Tibial nerve (tissue), 4 donors: ENCODE data around the gene CASQ2. TPM values are rescaled to one million over a fixed set of nuclear protein-coding genes. Genes with fewer than 3 reads are reported as not detected.

Experiments used
- DNase-seq, 2 donors: peaks; one replicate each; pipeline ENCODE4 v3.0.0-alpha.2; 2019; ENCODE audit warnings: low spot score in 2 of 2
- H3K27ac ChIP-seq, 4 donors: fragments of 200-600 bp; sonication (generic) in 3 of 4; one replicate each; pipeline ENCODE4 v1.5.1; 2017 to 2019; ENCODE audit warnings: mild to moderate bottlenecking in 1 of 4
- H3K27me3 ChIP-seq, 2 donors: fragments of 200-600 bp; sonication (generic) in 1 of 2; one replicate each; pipeline versions ENCODE4 v1.5.1 to v1.6.0; 2017 to 2019
- H3K36me3 ChIP-seq, 3 donors: fragments of 200-600 bp; sonication (generic); one replicate each; pipeline ENCODE4 v1.5.1; 2018 to 2019
- H3K4me1 ChIP-seq, 4 donors: fragments of 200-600 bp; sonication (generic) in 3 of 4; one replicate each; pipeline ENCODE4 v1.5.1; 2017 to 2019
- H3K4me3 ChIP-seq, 4 donors: fragments of 200-600 bp; sonication (generic) in 3 of 4; one replicate each; pipeline ENCODE4 v1.5.1; 2017 to 2019; ENCODE audit warnings: mild to moderate bottlenecking in 1 of 4, moderate library complexity in 1 of 4
- H3K9me3 ChIP-seq, 4 donors: fragments of 200-600 bp; sonication (generic) in 3 of 4; one replicate each; pipeline ENCODE4 v1.5.1; 2017 to 2019
- EP300 ChIP-seq, 2 donors: sonication (generic); formaldehyde crosslinking; IDR thresholded peaks; one replicate each; pipeline ENCODE4 v1.6.1; 2017; ENCODE audit warnings: antibody characterized with exemption in 2 of 2, mild to moderate bottlenecking in 1 of 2
- POLR2A ChIP-seq, 2 donors: fragments of 450-650 bp; IDR thresholded peaks; one replicate each; pipeline ENCODE4 v1.6.1; 2017; ENCODE audit warnings: antibody characterized with exemption in 2 of 2, mild to moderate bottlenecking in 2 of 2, moderate library complexity in 2 of 2
- WGBS, 2 donors: methylation state at CpG; one replicate each; pipeline ENCODE4 v1.1.5; 2018; 5-methylcytosine and 5-hydroxymethylcytosine counted together
- total RNA-seq, 4 donors: library from RNA; depleted of rRNA; stranded (reverse); fragments of >200 nt; gene quantifications; one replicate each; pipeline ENCODE4 v1.1.0, GENCODE V29; 2016
- TF ChIP-seq, protein P1 (sequence below), 5 experiments: fragments of 200-600 bp in 3 of 5; fragments of 450-650 bp in 2 of 5; sonication (generic) in 3 of 5; IDR thresholded peaks; one replicate each; pipeline ENCODE4 v1.5.1; 2016 to 2019; ENCODE audit warnings: antibody characterized with exemption in 5 of 5, mild to moderate bottlenecking in 3 of 5, moderate library complexity in 2 of 5

CASQ2 gene
- total RNA-seq, 4 donors from 2014 or later: 3.6 to 7.3 (median 5.8) TPM

DNA sequence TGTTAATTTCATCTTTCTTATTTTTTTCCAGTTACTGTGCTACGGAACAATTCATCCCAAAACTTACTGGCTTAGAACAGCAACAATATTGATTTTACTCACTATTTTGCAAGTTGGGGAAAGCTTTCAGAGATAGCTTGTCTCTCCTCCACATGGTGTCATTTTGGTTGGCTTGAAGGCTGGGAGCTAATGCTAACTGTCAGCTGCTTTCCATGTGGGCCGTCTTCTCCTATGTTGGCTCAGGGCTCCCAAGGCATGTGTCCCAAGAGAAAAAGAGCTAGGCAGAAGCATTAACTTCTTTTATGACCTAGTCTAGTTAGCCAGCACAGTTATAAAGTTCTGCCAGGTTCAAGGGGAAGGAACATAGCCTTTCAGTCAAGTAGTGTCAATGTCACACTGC is 33.9 kb upstream of the CASQ2 start:
- Histone ChIP-seq H3K9me3 (no peaks in the 10 kb centered on the region), H3K36me3 (no peaks in the 10 kb centered on the region), H3K4me1 (no peaks in the 10 kb centered on the region), H3K27me3 (no peaks in the 10 kb centered on the region), H3K4me3 (no peak overlapping the region), H3K27ac (no peak overlapping the region)
- TF ChIP-seq EP300 (IDR thresholded peaks at IDR 0.05) (no peak), POLR2A (IDR thresholded peaks at IDR 0.05) (no peak)
- 71% methylated on average over 2 of the region's 2 CpGs for WGBS, 2 donors
- no peak for DNase-seq

DNA sequence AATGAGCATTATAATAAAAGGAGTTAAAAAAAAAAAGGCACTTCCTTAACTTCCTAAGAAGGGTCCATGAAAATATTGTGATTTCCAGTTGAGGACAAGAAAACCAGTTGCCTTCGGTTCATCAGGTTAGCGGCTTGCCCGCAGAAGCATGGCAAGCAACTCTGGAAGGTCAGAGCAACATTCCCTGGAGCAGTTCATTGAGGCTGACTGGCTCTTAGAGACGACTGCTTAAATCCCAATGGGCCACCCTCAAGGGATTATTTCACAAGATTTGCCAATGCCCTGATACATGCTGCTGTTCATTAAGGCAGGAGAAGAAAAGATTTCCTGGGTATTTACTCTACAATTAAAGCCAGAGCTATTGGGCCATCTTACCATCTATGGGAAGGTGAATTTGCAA is 29.0 kb upstream of the CASQ2 start:
- Histone ChIP-seq H3K27me3 (peaks cover 0 to 6% of the 10 kb centered on the region in 2 donors), H3K27ac (no peak overlapping the region), H3K4me1 (no peaks in the 10 kb centered on the region), H3K36me3 (no peaks in the 10 kb centered on the region), H3K4me3 (no peak overlapping the region), H3K9me3 (no peaks in the 10 kb centered on the region)
- WGBS, 2 donors: 85% methylated on average over 4 of the region's 4 CpGs
- no peak for DNase-seq
- TF ChIP-seq EP300 (IDR thresholded peaks at IDR 0.05) (no peak), POLR2A (IDR thresholded peaks at IDR 0.05) (no peak)
- TF ChIP-seq, protein P1, sequence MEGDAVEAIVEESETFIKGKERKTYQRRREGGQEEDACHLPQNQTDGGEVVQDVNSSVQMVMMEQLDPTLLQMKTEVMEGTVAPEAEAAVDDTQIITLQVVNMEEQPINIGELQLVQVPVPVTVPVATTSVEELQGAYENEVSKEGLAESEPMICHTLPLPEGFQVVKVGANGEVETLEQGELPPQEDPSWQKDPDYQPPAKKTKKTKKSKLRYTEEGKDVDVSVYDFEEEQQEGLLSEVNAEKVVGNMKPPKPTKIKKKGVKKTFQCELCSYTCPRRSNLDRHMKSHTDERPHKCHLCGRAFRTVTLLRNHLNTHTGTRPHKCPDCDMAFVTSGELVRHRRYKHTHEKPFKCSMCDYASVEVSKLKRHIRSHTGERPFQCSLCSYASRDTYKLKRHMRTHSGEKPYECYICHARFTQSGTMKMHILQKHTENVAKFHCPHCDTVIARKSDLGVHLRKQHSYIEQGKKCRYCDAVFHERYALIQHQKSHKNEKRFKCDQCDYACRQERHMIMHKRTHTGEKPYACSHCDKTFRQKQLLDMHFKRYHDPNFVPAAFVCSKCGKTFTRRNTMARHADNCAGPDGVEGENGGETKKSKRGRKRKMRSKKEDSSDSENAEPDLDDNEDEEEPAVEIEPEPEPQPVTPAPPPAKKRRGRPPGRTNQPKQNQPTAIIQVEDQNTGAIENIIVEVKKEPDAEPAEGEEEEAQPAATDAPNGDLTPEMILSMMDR (IDR thresholded peaks at IDR 0.05): no peak

DNA sequence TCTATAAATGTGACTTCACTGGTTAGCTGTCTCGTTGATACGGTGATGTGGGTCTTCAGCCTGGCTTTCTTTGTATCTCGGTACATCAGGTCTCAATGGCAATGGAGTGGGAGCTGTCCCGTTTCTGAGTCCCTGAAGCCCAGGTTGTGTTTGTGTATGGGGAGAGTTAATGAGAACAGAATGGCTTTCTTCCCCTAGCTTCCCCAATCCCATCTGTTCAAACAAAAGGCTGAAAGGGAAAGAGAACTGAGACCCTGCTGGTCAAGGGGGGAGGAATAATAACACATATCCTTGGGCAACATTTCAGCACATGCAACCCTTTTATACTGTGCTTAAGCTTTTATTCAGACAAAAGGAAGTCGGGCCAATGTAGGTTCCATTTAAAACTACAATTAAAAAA is 28.4 kb upstream of the CASQ2 start:
- H3K36me3 ChIP-seq: no peaks in the 10 kb centered on the region
- no peaks in the 10 kb centered on the region for H3K4me1 ChIP-seq
- DNase-seq: no peak
- peaks cover 0 to 6% of the 10 kb centered on the region in 2 donors for H3K27me3 ChIP-seq
- H3K27ac ChIP-seq: no peak overlapping the region
- TF ChIP-seq EP300 (IDR thresholded peaks at IDR 0.05): no peak
- TF ChIP-seq POLR2A (IDR thresholded peaks at IDR 0.05): no peak
- TF ChIP-seq, protein P1 (IDR thresholded peaks at IDR 0.05): no peak
- WGBS, 2 donors: 56 to 60% methylated on average over 5 of the region's 5 CpGs
- no peaks in the 10 kb centered on the region for H3K9me3 ChIP-seq
- H3K4me3 ChIP-seq: no peak overlapping the region

DNA sequence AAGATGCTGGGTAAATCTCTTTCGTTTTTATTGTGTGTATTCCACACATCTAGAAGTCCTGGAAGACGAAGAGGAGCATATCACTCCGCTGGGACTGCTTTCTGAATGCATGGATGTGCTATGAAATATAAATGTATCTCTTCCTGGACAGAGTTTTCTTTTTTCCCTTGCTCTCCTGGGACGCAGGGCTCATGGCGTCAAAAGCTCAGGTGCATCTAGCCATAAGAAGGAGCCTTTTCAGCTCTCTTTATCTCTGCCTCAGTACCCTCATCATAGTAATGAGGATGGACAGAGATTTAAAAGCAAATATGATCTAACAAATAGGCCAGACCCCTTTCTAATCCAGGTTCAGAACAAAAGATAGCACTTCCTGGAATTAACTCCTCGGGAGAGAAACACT is 27.5 kb upstream of the CASQ2 start:
- Histone ChIP-seq H3K36me3 (no peaks in the 10 kb centered on the region), H3K4me1 (no peaks in the 10 kb centered on the region), H3K27ac (no peak overlapping the region), H3K4me3 (no peak overlapping the region), H3K9me3 (no peaks in the 10 kb centered on the region), H3K27me3 (peaks cover 0 to 6% of the 10 kb centered on the region in 2 donors)
- WGBS, 2 donors: 71 to 82% methylated on average over 6 of the region's 6 CpGs
- DNase-seq: no peak
- TF ChIP-seq EP300 (IDR thresholded peaks at IDR 0.05) (no peak), POLR2A (IDR thresholded peaks at IDR 0.05) (no peak)
- TF ChIP-seq, protein P1 (IDR thresholded peaks at IDR 0.05): no peak

DNA sequence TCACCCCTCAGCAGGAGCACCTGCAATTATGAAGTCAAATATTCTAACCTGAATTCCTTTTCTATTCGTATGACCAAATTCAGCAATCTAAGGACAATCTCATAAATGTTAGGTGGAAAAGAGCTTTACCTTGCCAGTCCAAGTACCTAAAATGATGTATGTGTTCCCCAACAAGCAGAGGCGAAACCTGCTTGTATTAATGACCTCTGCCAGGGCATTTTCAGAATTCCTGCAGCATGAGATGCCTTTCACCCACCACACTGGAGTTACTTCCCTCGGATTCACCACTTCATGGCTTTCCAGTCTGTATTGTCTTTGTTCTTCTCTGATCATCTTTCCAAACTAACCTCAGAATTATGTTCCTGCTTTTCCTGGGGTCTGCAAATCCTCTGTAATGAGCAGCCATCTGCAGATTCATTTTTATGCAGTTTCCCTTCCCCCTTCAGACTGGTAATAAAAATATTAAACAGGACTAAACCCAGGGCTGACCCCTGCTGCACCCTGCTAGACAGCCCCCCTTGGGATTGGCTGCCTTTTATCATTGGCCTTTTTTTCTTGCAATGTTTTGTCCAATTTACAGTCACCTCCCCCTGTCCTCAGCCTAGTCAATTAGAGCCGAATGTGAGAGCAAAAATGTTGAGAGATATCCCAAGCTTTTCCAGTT is 26.6 kb upstream of the CASQ2 start:
- Histone ChIP-seq H3K27me3 (peaks cover 0 to 6% of the 10 kb centered on the region in 2 donors), H3K4me1 (no peaks in the 10 kb centered on the region), H3K27ac (no peak overlapping the region), H3K36me3 (no peaks in the 10 kb centered on the region), H3K9me3 (no peaks in the 10 kb centered on the region), H3K4me3 (no peak overlapping the region)
- WGBS, 2 donors: 57 to 59% methylated on average over 4 of the region's 4 CpGs
- DNase-seq: no peak
- no peak for TF ChIP-seq EP300 (IDR thresholded peaks at IDR 0.05)
- TF ChIP-seq, protein P1 (IDR thresholded peaks at IDR 0.05): no peak
- TF ChIP-seq POLR2A (IDR thresholded peaks at IDR 0.05): no peak
